ENCODE measurements around the gene ARHGAP27. TPM values are rescaled to one million over a fixed set of nuclear protein-coding genes. Genes with fewer than 3 reads are reported as not detected.
"Not testable (repeated sequence)": the region's sequence is repeated elsewhere in the genome, so short reads cannot be mapped to it uniquely, and the experiment has no call there.

ARHGAP27 gene, protein sequence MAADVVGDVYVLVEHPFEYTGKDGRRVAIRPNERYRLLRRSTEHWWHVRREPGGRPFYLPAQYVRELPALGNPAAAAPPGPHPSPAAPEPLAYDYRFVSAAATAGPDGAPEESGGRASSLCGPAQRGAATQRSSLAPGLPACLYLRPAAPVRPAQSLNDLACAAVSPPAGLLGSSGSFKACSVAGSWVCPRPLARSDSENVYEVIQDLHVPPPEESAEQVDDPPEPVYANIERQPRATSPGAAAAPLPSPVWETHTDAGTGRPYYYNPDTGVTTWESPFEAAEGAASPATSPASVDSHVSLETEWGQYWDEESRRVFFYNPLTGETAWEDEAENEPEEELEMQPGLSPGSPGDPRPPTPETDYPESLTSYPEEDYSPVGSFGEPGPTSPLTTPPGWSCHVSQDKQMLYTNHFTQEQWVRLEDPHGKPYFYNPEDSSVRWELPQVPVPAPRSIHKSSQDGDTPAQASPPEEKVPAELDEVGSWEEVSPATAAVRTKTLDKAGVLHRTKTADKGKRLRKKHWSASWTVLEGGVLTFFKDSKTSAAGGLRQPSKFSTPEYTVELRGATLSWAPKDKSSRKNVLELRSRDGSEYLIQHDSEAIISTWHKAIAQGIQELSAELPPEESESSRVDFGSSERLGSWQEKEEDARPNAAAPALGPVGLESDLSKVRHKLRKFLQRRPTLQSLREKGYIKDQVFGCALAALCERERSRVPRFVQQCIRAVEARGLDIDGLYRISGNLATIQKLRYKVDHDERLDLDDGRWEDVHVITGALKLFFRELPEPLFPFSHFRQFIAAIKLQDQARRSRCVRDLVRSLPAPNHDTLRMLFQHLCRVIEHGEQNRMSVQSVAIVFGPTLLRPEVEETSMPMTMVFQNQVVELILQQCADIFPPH
- 1.7 and 6.1 TPM in 2 replicates for total RNA-seq (2012; rRNA removed)

GRCh38 chr17:45432405-45433158, at the start of gene ARHGAP27:
TSS of gene ARHGAP27 (minus strand) at chr17:45432870. CDS start at chr17:45430279, 2,591 bp downstream.
- Histone ChIP-seq H3K9me3 (replicated peaks; ENCODE audit: low read length) (no peaks in the 10 kb centered on the region), H3K4me1 (ENCODE audit: control insufficient read depth, insufficient read depth, low read length) (peaks cover 22% of the 10 kb centered on the region), H3K4me2 (ENCODE audit: low read length) (peak within 1 kb of the TSS; percentile 96), H3K9ac (ENCODE audit: low read depth, low read length) (peak within 1 kb of the TSS; percentile 54), H3K36me3 (ENCODE audit: insufficient read depth, low read length) (peaks cover 16% of the 10 kb centered on the region), H3K27me3 (ENCODE audit: control insufficient read depth, insufficient read depth, low read length) (peaks cover 33% of the 10 kb centered on the region), H3K4me3 (ENCODE audit: low read length) (peak within 1 kb of the TSS; percentile 70)

DNA sequence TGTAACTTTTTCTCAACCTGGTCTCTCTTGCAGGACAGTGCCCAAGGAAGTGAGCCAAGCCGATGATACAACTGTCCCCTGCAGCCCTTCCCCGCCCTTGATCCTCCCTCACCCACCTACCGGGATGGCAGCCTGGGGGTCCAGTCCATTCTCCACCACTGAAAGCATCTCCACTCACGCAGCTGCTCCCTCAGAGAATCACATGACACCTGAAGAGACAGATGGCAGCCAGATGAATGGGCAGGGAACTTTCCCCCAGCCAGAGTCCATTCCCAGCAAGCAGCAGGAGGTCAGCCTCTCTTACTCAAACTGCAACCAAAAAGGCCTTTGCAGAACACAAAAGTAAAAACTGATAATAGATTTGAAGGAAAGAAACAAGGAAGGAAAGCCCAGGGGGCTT, 49.6 kb upstream of the ARHGAP27 start:
- H3K4me3 ChIP-seq (ENCODE audit: low read length); H3K36me3 ChIP-seq (ENCODE audit: insufficient read depth, low read length); H3K9me3 ChIP-seq (replicated peaks; ENCODE audit: low read length); H3K4me1 ChIP-seq (ENCODE audit: control insufficient read depth, insufficient read depth, low read length); H3K27me3 ChIP-seq (ENCODE audit: control insufficient read depth, insufficient read depth, low read length); H3K9ac ChIP-seq (ENCODE audit: low read depth, low read length); H3K4me2 ChIP-seq (ENCODE audit: low read length): not testable (repeated sequence)

DNA sequence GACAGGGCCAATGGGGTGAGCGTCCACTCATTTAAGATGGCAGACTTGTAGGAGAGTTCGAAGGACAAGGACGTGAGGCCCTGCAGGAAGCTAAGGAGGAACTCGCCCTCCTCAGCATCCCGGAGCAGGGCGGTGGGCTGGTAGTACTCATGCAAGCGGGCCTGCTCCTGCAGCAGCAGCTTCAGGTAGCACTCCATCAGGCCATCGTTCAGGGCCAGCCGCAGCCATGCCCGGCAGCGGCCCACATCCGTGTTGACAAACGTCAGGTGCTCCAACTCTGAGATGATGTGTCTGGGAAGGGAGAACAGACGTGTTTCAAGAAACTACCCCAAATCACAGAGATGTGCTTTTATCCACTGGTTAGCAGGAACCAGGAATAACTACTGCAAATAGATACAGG, 42.8 kb upstream of the ARHGAP27 start:
- not testable (repeated sequence) for H3K4me1 ChIP-seq (ENCODE audit: control insufficient read depth, insufficient read depth, low read length); H3K27me3 ChIP-seq (ENCODE audit: control insufficient read depth, insufficient read depth, low read length); H3K9ac ChIP-seq (ENCODE audit: low read depth, low read length); H3K9me3 ChIP-seq (replicated peaks; ENCODE audit: low read length); H3K4me3 ChIP-seq (ENCODE audit: low read length); H3K4me2 ChIP-seq (ENCODE audit: low read length)
- peaks cover 13% of the 10 kb centered on the region for H3K36me3 ChIP-seq (ENCODE audit: insufficient read depth, low read length)

DNA sequence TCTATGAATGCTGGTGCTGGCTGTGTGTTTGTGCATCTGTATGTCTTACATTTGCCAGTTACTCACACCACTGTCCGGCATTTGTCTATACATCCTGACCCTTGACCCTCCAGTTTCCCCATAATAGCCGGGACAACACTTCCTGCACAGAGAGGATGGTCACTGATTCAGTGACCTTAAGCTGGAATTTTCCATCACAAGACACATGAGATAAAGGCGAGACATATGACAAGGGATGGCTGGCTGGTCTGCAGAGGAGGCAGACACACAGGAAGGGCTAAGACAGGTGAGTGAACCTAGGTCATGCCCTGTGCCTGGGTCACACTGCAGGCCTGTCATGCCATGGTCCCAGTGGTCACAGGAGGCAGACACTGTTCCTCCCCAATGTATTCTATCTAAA, 39.6 kb upstream of the ARHGAP27 start:
- not testable (repeated sequence) for H3K4me2 ChIP-seq (ENCODE audit: low read length); H3K36me3 ChIP-seq (ENCODE audit: insufficient read depth, low read length); H3K9ac ChIP-seq (ENCODE audit: low read depth, low read length); H3K9me3 ChIP-seq (replicated peaks; ENCODE audit: low read length); H3K27me3 ChIP-seq (ENCODE audit: control insufficient read depth, insufficient read depth, low read length); H3K4me3 ChIP-seq (ENCODE audit: low read length); H3K4me1 ChIP-seq (ENCODE audit: control insufficient read depth, insufficient read depth, low read length)

- not testable (repeated sequence) for H3K9ac ChIP-seq (ENCODE audit: low read depth, low read length); H3K36me3 ChIP-seq (ENCODE audit: insufficient read depth, low read length); H3K4me1 ChIP-seq (ENCODE audit: control insufficient read depth, insufficient read depth, low read length); H3K4me2 ChIP-seq (ENCODE audit: low read length); H3K4me3 ChIP-seq (ENCODE audit: low read length); H3K9me3 ChIP-seq (replicated peaks; ENCODE audit: low read length); H3K27me3 ChIP-seq (ENCODE audit: control insufficient read depth, insufficient read depth, low read length)
Measured at GRCh38 chr17:45469204-45469563, 36.5 kb upstream of the ARHGAP27 start.

- H3K36me3 ChIP-seq (ENCODE audit: insufficient read depth, low read length); H3K4me2 ChIP-seq (ENCODE audit: low read length); H3K9ac ChIP-seq (ENCODE audit: low read depth, low read length); H3K9me3 ChIP-seq (replicated peaks; ENCODE audit: low read length); H3K4me3 ChIP-seq (ENCODE audit: low read length); H3K27me3 ChIP-seq (ENCODE audit: control insufficient read depth, insufficient read depth, low read length); H3K4me1 ChIP-seq (ENCODE audit: control insufficient read depth, insufficient read depth, low read length): not testable (repeated sequence)
Measured at GRCh38 chr17:45468293-45469203, 35.9 kb upstream of the ARHGAP27 start.

- H3K27me3 ChIP-seq (ENCODE audit: control insufficient read depth, insufficient read depth, low read length); H3K9ac ChIP-seq (ENCODE audit: low read depth, low read length); H3K4me1 ChIP-seq (ENCODE audit: control insufficient read depth, insufficient read depth, low read length); H3K9me3 ChIP-seq (replicated peaks; ENCODE audit: low read length); H3K36me3 ChIP-seq (ENCODE audit: insufficient read depth, low read length); H3K4me3 ChIP-seq (ENCODE audit: low read length): not testable (repeated sequence)
- peak overlapping the region; percentile 25 for H3K4me2 ChIP-seq (ENCODE audit: low read length)
Measured at GRCh38 chr17:45461524-45462327, 29.1 kb upstream of the ARHGAP27 start.

- not testable (repeated sequence) for H3K4me2 ChIP-seq (ENCODE audit: low read length); H3K4me1 ChIP-seq (ENCODE audit: control insufficient read depth, insufficient read depth, low read length); H3K36me3 ChIP-seq (ENCODE audit: insufficient read depth, low read length); H3K9me3 ChIP-seq (replicated peaks; ENCODE audit: low read length); H3K4me3 ChIP-seq (ENCODE audit: low read length); H3K9ac ChIP-seq (ENCODE audit: low read depth, low read length); H3K27me3 ChIP-seq (ENCODE audit: control insufficient read depth, insufficient read depth, low read length)
Measured at GRCh38 chr17:45460422-45460821, 27.8 kb upstream of the ARHGAP27 start.

- H3K4me1 ChIP-seq (ENCODE audit: control insufficient read depth, insufficient read depth, low read length); H3K9me3 ChIP-seq (replicated peaks; ENCODE audit: low read length); H3K4me2 ChIP-seq (ENCODE audit: low read length); H3K4me3 ChIP-seq (ENCODE audit: low read length); H3K27me3 ChIP-seq (ENCODE audit: control insufficient read depth, insufficient read depth, low read length); H3K36me3 ChIP-seq (ENCODE audit: insufficient read depth, low read length); H3K9ac ChIP-seq (ENCODE audit: low read depth, low read length): not testable (repeated sequence)
Measured at GRCh38 chr17:45454341-45454740, 21.7 kb upstream of the ARHGAP27 start.

DNA sequence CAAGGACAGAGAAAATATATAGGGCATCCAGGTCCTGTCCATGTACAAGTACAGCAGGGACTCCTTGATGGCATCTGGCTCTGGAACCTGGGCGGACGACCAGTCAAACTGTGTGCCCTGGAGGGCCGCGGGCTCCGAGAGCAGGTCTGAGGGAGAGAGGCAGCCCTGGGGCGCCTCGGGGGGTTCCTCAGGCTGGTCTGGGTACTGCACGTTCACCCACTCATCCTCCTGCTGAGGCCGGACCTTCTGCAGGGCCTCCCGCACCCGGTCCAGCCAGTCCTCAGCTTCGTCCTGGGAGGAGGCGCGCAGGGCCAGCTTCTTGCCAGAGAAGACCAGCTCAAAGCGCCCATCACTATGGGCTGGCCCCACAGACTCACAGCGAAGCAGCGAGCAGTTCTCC, 21.1 kb upstream of the ARHGAP27 start:
- H3K4me3 ChIP-seq (ENCODE audit: low read length); H3K9ac ChIP-seq (ENCODE audit: low read depth, low read length); H3K9me3 ChIP-seq (replicated peaks; ENCODE audit: low read length); H3K4me1 ChIP-seq (ENCODE audit: control insufficient read depth, insufficient read depth, low read length); H3K36me3 ChIP-seq (ENCODE audit: insufficient read depth, low read length); H3K4me2 ChIP-seq (ENCODE audit: low read length); H3K27me3 ChIP-seq (ENCODE audit: control insufficient read depth, insufficient read depth, low read length): not testable (repeated sequence)
